Activated CD8-positive, alpha-beta T cell treated with anti-CD3 and anti-CD28 coated beads for 36 hours (primary cell): ENCODE results near the gene COPZ1. TPM values are rescaled to one million over a fixed set of nuclear protein-coding genes. Genes with fewer than 3 reads are reported as not detected.

Experiments
- ATAC-seq: fragments of 200-7000 bp; cut with Tn5 transposase; one replicate; pipeline ENCODE4 v1.10.0; 2021; ENCODE audit warnings: mild to moderate bottlenecking, moderate library complexity
- CTCF ChIA-PET: fragments of 350-600 bp; sonication (Branson Sonifier 250); formaldehyde crosslinking; loops from one replicate; lab custom pipeline; 2021; ENCODE audit warnings: antibody characterized with exemption; lab: Charles Lee
- POLR2A ChIA-PET: fragments of 350-600 bp; sonication (Branson Sonifier 250); formaldehyde crosslinking; loops from one replicate; lab custom pipeline; 2021; ENCODE audit warnings: antibody characterized with exemption; lab: Charles Lee
- DNase-seq: peaks from one replicate; pipeline ENCODE4 v3.0.0-alpha.2; 2020
- H3K27ac Mint-ChIP-seq: one replicate; pipeline ENCODE4 v1.8.0; 2021; ENCODE audit warnings: mild to moderate bottlenecking, mixed read lengths
- H3K27me3 Mint-ChIP-seq: one replicate; pipeline ENCODE4 v1.8.0; 2021; ENCODE audit warnings: mixed read lengths
- H3K36me3 Mint-ChIP-seq: one replicate; pipeline ENCODE4 v1.8.0; 2021; ENCODE audit warnings: low read depth, mixed read lengths
- H3K4me1 Mint-ChIP-seq: one replicate; pipeline ENCODE4 v1.8.0; 2021; ENCODE audit warnings: low read depth, mixed read lengths
- H3K4me3 Mint-ChIP-seq: one replicate; pipeline ENCODE4 v1.8.0; 2021; ENCODE audit warnings: mild to moderate bottlenecking, moderate library complexity, mixed read lengths
- H3K9me3 Mint-ChIP-seq: one replicate; pipeline ENCODE4 v1.8.0; 2021; ENCODE audit warnings: mixed read lengths
- CTCF ChIP-seq: fragments of 200-600 bp; IDR thresholded peaks from one replicate; pipeline ENCODE4 v1.8.0; 2022; ENCODE audit warnings: antibody characterized with exemption, mild to moderate bottlenecking
- intact Hi-C: fragments of 100-400 bp; cut with micrococcal nuclease; formaldehyde crosslinking; loops from one replicate; pipeline ENCODE4 v1.10.0; 2022
- total RNA-seq, 2 experiments: library from RNA; stranded (reverse); gene quantifications; one replicate each; pipeline ENCODE4 v1.2.3, GENCODE V29; 2021

The COPZ1 gene
- total RNA-seq, 2 experiments from 2014 or later: 75.8 to 78.4 TPM

GRCh38 chr12:54368709-54369596 lies 44.0 kb downstream of the COPZ1 start:
- Mint-ChIP-seq H3K9me3 (no peaks in the 10 kb centered on the region), H3K27ac (no peak overlapping the region), H3K36me3 (no peaks in the 10 kb centered on the region), H3K4me3 (peak overlapping the region; percentile 7), H3K27me3 (peaks cover 3% of the 10 kb centered on the region), H3K4me1 (peaks cover 45% of the 10 kb centered on the region)
- intact Hi-C loops: loop anchor here (5.0 kb wide), 1 partner anchor 137 kb away; no protein-coding TSS in a partner anchor
- ATAC-seq (peak; percentile 76), DNase-seq (peak; percentile 93)
- CTCF ChIA-PET: interaction anchor here (0.6 to 4.2 kb wide), 42 partner anchors 9 to 160 kb away, joined by 3 to 68 read pairs (median 5); partner anchors contain the start of genes CBX5, COPZ1, HNRNPA1 and NCKAP1L
- POLR2A ChIA-PET: interaction anchor here (0.8 to 2.2 kb wide), 5 partner anchors 9 to 82 kb away, joined by 3 to 10 read pairs (median 5); no protein-coding TSS in a partner anchor
- TF ChIP-seq CTCF: peak; percentile 80

GRCh38 chr12:54369597-54370131 lies 44.7 kb downstream of the COPZ1 start:
- Mint-ChIP-seq H3K4me1 (peaks cover 41% of the 10 kb centered on the region), H3K4me3 (peak overlapping the region; percentile 3), H3K27me3 (peaks cover 3% of the 10 kb centered on the region), H3K9me3 (no peaks in the 10 kb centered on the region), H3K27ac (no peak overlapping the region), H3K36me3 (no peaks in the 10 kb centered on the region)
- intact Hi-C loops: loop anchor here (5.0 kb wide), 1 partner anchor 137 kb away; no protein-coding TSS in a partner anchor
- no peak for DNase-seq
- ChIA-PET POLR2A (interaction anchor here (0.9 to 1.2 kb wide), 3 partner anchors 10 to 87 kb away, joined by 3 to 4 read pairs (median 4); no protein-coding TSS in a partner anchor), CTCF (interaction anchor here (1.2 to 3.2 kb wide), 7 partner anchors 8 to 154 kb away, joined by 4 to 40 read pairs (median 4); no protein-coding TSS in a partner anchor)
- no peak for TF ChIP-seq CTCF
- no peak for ATAC-seq

GRCh38 chr12:54370171-54370730 lies 45.3 kb downstream of the COPZ1 start:
- peak overlapping the region; percentile 32 for H3K4me3 Mint-ChIP-seq
- DNase-seq: no peak
- POLR2A ChIA-PET: interaction anchor here (0.7 to 1.2 kb wide), 6 partner anchors 9 to 90 kb away, joined by 3 to 4 read pairs (median 4); partner anchors contain the start of genes CBX5 and HNRNPA1

More at GRCh38 chr12:54370171-54370730, 45.3 kb downstream of the COPZ1 start:
- Mint-ChIP-seq H3K27me3 (peaks cover 3% of the 10 kb centered on the region), H3K36me3 (no peaks in the 10 kb centered on the region), H3K9me3 (no peaks in the 10 kb centered on the region), H3K27ac (no peak overlapping the region), H3K4me1 (peaks cover 38% of the 10 kb centered on the region)
- CTCF ChIA-PET: interaction anchor here (0.8 to 3.2 kb wide), 13 partner anchors 9 to 154 kb away, joined by 3 to 40 read pairs (median 4); no protein-coding TSS in a partner anchor
- intact Hi-C loops: no loop called here
- peak; percentile 38 for TF ChIP-seq CTCF
- ATAC-seq: no peak
